ENCODE measurements around the gene CAMTA1.

CAMTA1 gene

DNA sequence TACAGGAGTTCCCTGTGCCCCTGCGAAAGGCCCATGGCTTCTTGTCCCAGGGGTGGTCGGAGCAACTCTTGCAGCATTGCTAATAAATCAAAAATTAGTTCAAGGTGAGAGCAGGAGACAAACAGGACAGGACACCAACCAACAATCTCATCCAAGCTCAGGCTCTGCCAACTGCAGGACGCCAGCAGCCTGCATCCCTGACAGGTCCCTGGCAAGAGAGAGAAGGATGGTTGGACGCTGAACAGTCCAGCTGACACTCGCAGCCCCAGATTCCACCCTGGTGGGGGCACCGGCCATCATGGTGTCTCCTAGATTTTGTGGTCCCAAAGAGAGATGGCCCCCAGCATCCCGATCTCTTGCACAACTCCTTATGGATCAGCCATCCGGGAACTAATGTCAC is 843.8 kb downstream of the CAMTA1 start:
- Histone ChIP-seq H2AFZ (ENCODE audit: low read depth, low read length) (no peak overlapping the region), H3K36me3 (ENCODE audit: insufficient read depth, low read length) (no peaks in the 10 kb centered on the region), H3K9ac (ENCODE audit: low read depth, low read length) (no peak overlapping the region), H4K20me1 (ENCODE audit: insufficient read depth, low read length) (peaks cover 23% of the 10 kb centered on the region), H3K4me1 (ENCODE audit: insufficient read depth, low read length) (no peaks in the 10 kb centered on the region), H3K9me3 (ENCODE audit: insufficient read depth, low read length, severe bottlenecking) (no peaks in the 10 kb centered on the region), H3K79me2 (ENCODE audit: insufficient read depth, low read length) (no peaks in the 10 kb centered on the region), H3K27ac (ENCODE audit: low read length) (no peak overlapping the region), H3K4me3 (ENCODE audit: low read depth in 1 of 2, low read length in 2 of 2) (no peak overlapping the region), H3K27me3 (ENCODE audit: insufficient read depth, low read length, poor library complexity) (peaks cover 11% of the 10 kb centered on the region), H3K4me2 (ENCODE audit: insufficient read depth, low read length) (no peak overlapping the region)
- ATAC-seq (ENCODE audit: insufficient read depth, low read depth), result no peak
- TF ChIP-seq EZH2 (IDR thresholded peaks at IDR 0.05; ENCODE audit: borderline replicate concordance, low read depth, low read length, severe bottlenecking), result no peak
- TF ChIP-seq, protein P1, sequence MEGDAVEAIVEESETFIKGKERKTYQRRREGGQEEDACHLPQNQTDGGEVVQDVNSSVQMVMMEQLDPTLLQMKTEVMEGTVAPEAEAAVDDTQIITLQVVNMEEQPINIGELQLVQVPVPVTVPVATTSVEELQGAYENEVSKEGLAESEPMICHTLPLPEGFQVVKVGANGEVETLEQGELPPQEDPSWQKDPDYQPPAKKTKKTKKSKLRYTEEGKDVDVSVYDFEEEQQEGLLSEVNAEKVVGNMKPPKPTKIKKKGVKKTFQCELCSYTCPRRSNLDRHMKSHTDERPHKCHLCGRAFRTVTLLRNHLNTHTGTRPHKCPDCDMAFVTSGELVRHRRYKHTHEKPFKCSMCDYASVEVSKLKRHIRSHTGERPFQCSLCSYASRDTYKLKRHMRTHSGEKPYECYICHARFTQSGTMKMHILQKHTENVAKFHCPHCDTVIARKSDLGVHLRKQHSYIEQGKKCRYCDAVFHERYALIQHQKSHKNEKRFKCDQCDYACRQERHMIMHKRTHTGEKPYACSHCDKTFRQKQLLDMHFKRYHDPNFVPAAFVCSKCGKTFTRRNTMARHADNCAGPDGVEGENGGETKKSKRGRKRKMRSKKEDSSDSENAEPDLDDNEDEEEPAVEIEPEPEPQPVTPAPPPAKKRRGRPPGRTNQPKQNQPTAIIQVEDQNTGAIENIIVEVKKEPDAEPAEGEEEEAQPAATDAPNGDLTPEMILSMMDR (IDR thresholded peaks at IDR 0.05; ENCODE audit: borderline replicate concordance, extremely low read depth, low read length, poor library complexity, severe bottlenecking), result no peak
- DNase-seq, result no peak

GRCh38 chr1:7629465-7630195 is 844.4 kb downstream of the CAMTA1 start:
- H3K9me3 ChIP-seq (ENCODE audit: insufficient read depth, low read length, severe bottlenecking), result no peaks in the 10 kb centered on the region
- H3K79me2 ChIP-seq (ENCODE audit: insufficient read depth, low read length), result no peaks in the 10 kb centered on the region
- no peak overlapping the region for H3K9ac ChIP-seq (ENCODE audit: low read depth, low read length)
- DNase-seq (no peak), ATAC-seq (ENCODE audit: insufficient read depth, low read depth) (no peak)
- no peak overlapping the region for H3K4me2 ChIP-seq (ENCODE audit: insufficient read depth, low read length)
- H3K36me3 ChIP-seq (ENCODE audit: insufficient read depth, low read length), result no peaks in the 10 kb centered on the region
- peaks cover 11% of the 10 kb centered on the region for H3K27me3 ChIP-seq (ENCODE audit: insufficient read depth, low read length, poor library complexity)
- TF ChIP-seq, protein P1 (IDR thresholded peaks at IDR 0.05; ENCODE audit: borderline replicate concordance, extremely low read depth, low read length, poor library complexity, severe bottlenecking), result no peak
- no peak for TF ChIP-seq EZH2 (IDR thresholded peaks at IDR 0.05; ENCODE audit: borderline replicate concordance, low read depth, low read length, severe bottlenecking)
- H3K4me3 ChIP-seq (ENCODE audit: low read depth in 1 of 2, low read length in 2 of 2), result no peak overlapping the region
- H3K27ac ChIP-seq (ENCODE audit: low read length), result no peak overlapping the region
- H2AFZ ChIP-seq (ENCODE audit: low read depth, low read length), result no peak overlapping the region
- no peaks in the 10 kb centered on the region for H3K4me1 ChIP-seq (ENCODE audit: insufficient read depth, low read length)
- H4K20me1 ChIP-seq (ENCODE audit: insufficient read depth, low read length), result peaks cover 22% of the 10 kb centered on the region

GRCh38 chr1:7630378-7630777 is 845.1 kb downstream of the CAMTA1 start:
- H3K27me3 ChIP-seq (ENCODE audit: insufficient read depth, low read length, poor library complexity), result peaks cover 8% of the 10 kb centered on the region
- no peaks in the 10 kb centered on the region for H3K79me2 ChIP-seq (ENCODE audit: insufficient read depth, low read length)
- DNase-seq (no peak), ATAC-seq (ENCODE audit: insufficient read depth, low read depth) (no peak)
- no peak overlapping the region for H3K4me3 ChIP-seq (ENCODE audit: low read depth in 1 of 2, low read length in 2 of 2)
- TF ChIP-seq EZH2 (IDR thresholded peaks at IDR 0.05; ENCODE audit: borderline replicate concordance, low read depth, low read length, severe bottlenecking), result no peak
- TF ChIP-seq, protein P1 (IDR thresholded peaks at IDR 0.05; ENCODE audit: borderline replicate concordance, extremely low read depth, low read length, poor library complexity, severe bottlenecking), result no peak
- H3K9ac ChIP-seq (ENCODE audit: low read depth, low read length), result no peak overlapping the region
- no peaks in the 10 kb centered on the region for H3K9me3 ChIP-seq (ENCODE audit: insufficient read depth, low read length, severe bottlenecking)
- no peak overlapping the region for H3K27ac ChIP-seq (ENCODE audit: low read length)
- no peaks in the 10 kb centered on the region for H3K4me1 ChIP-seq (ENCODE audit: insufficient read depth, low read length)
- no peak overlapping the region for H2AFZ ChIP-seq (ENCODE audit: low read depth, low read length)
- no peak overlapping the region for H3K4me2 ChIP-seq (ENCODE audit: insufficient read depth, low read length)
- peaks cover 14% of the 10 kb centered on the region for H4K20me1 ChIP-seq (ENCODE audit: insufficient read depth, low read length)
- no peaks in the 10 kb centered on the region for H3K36me3 ChIP-seq (ENCODE audit: insufficient read depth, low read length)

Data from DND-41 (cell line).